Trophoblast cell (in vitro differentiated cells and primary cell): ENCODE measurements around the gene PALM2AKAP2.

Experiments
- DNase-seq, 2 donors: peaks; one replicate each; pipeline ENCODE4 v3.0.0-alpha.2; 2016
- H2AFZ ChIP-seq: 2 replicates; pipeline ENCODE4 v1.6.1; 2013; ENCODE audit warnings: low read length, moderate library complexity, mild to moderate bottlenecking; ENCODE audit not compliant: insufficient read depth, poor library complexity
- H2AK5ac ChIP-seq: 2 replicates; pipeline ENCODE4 v1.6.1; 2013; ENCODE audit warnings: mild to moderate bottlenecking, low read length
- H2BK120ac ChIP-seq: 2 replicates; pipeline ENCODE4 v1.6.1; 2013; ENCODE audit warnings: low read length, mild to moderate bottlenecking, moderate library complexity; ENCODE audit not compliant: insufficient read depth, poor library complexity
- H2BK12ac ChIP-seq: 2 replicates; pipeline ENCODE4 v1.6.1; 2013; ENCODE audit warnings: mild to moderate bottlenecking, low read length, moderate library complexity
- H2BK5ac ChIP-seq: 2 replicates; pipeline ENCODE4 v1.6.1; 2013; ENCODE audit warnings: low read length, low read depth, moderate library complexity, mild to moderate bottlenecking; ENCODE audit not compliant: poor library complexity
- H3K14ac ChIP-seq: 2 replicates; pipeline ENCODE4 v1.6.1; 2013; ENCODE audit warnings: mild to moderate bottlenecking, low read length
- H3K18ac ChIP-seq: 2 replicates; pipeline ENCODE4 v1.6.1; 2013; ENCODE audit warnings: mild to moderate bottlenecking, low read length
- H3K23ac ChIP-seq: 2 replicates; pipeline ENCODE4 v1.6.1; 2013; ENCODE audit warnings: low read length
- H3K27ac ChIP-seq: 2 replicates; pipeline ENCODE4 v1.5.1; 2013; ENCODE audit warnings: low read depth, mild to moderate bottlenecking, inconsistent platforms, low read length, moderate library complexity
- H3K27me3 ChIP-seq: 2 replicates; pipeline ENCODE4 v1.6.1; 2013; ENCODE audit warnings: inconsistent platforms, mild to moderate bottlenecking, low read length, moderate library complexity; ENCODE audit not compliant: insufficient read depth
- H3K36me3 ChIP-seq, 2 experiments: 1 replicate in 1 of 2; 2 replicates in 1 of 2; pipeline ENCODE4 v1.6.1; 2013; ENCODE audit warnings: low read length in 2 of 2, mild to moderate bottlenecking in 2 of 2, moderate library complexity in 1 of 2; ENCODE audit not compliant: insufficient read depth in 2 of 2, control insufficient read depth in 1 of 2
- H3K4ac ChIP-seq: 2 replicates; pipeline ENCODE4 v1.6.1; 2013; ENCODE audit warnings: low read depth, mild to moderate bottlenecking, low read length, moderate library complexity
- H3K4me1 ChIP-seq, 2 experiments: 1 replicate in 1 of 2; 2 replicates in 1 of 2; pipeline ENCODE4 v1.6.1; 2013; ENCODE audit warnings: low read length in 2 of 2, mild to moderate bottlenecking in 2 of 2, moderate library complexity in 1 of 2; ENCODE audit not compliant: insufficient read depth in 2 of 2, control insufficient read depth in 1 of 2
- H3K4me2 ChIP-seq: 2 replicates; pipeline ENCODE4 v1.6.1; 2013; ENCODE audit warnings: inconsistent platforms, mild to moderate bottlenecking, low read length, moderate library complexity
- H3K4me3 ChIP-seq: 2 replicates; pipeline ENCODE4 v1.5.1; 2013; ENCODE audit warnings: mild to moderate bottlenecking, low read depth, low read length, inconsistent platforms
- H3K79me1 ChIP-seq: one replicate; pipeline ENCODE4 v1.6.1; 2013; ENCODE audit warnings: low read length
- H3K79me2 ChIP-seq: 2 replicates; pipeline ENCODE4 v1.6.1; 2013; ENCODE audit warnings: low read length, mild to moderate bottlenecking; ENCODE audit not compliant: control insufficient read depth, insufficient read depth, poor library complexity
- H3K9ac ChIP-seq: 2 replicates; pipeline ENCODE4 v1.6.1; 2013; ENCODE audit warnings: mild to moderate bottlenecking, low read length
- H3K9me3 ChIP-seq: 2 replicates; pipeline ENCODE4 v1.6.1; 2013; ENCODE audit warnings: low read depth, mild to moderate bottlenecking, control low read depth, inconsistent platforms, low read length; ENCODE audit not compliant: insufficient read depth
- H4K12ac ChIP-seq: 2 replicates; pipeline ENCODE4 v1.6.1; 2013; ENCODE audit warnings: low read depth, mild to moderate bottlenecking, low read length, moderate library complexity
- H4K8ac ChIP-seq: 2 replicates; pipeline ENCODE4 v1.6.1; 2013; ENCODE audit warnings: low read depth, mild to moderate bottlenecking, low read length, moderate library complexity
- H4K91ac ChIP-seq: one replicate; pipeline ENCODE4 v1.6.1; 2013; ENCODE audit warnings: low read depth, mild to moderate bottlenecking, low read length, moderate library complexity
- WGBS: extraction: QIAGEN DNeasy Blood & Tissue Kit; methylation state at CpG from one replicate; pipeline ENCODE4 v1.1.7; 2013; ENCODE audit warnings: missing lambda C conversion rate; ENCODE audit not compliant: insufficient read length, insufficient coverage; ENCODE audit errors: extremely low coverage; 5-methylcytosine and 5-hydroxymethylcytosine counted together

Gene PALM2AKAP2

GRCh38 chr9:109770101-109770500 is 9.9 kb upstream of the PALM2AKAP2 start:
- Histone ChIP-seq H4K8ac (peak overlapping the region; percentile 43), H3K4me3 (no peak overlapping the region), H3K27me3 (no peaks in the 10 kb centered on the region), H3K36me3 (no peaks in the 10 kb centered on the region), H2BK120ac (peak overlapping the region; percentile 92), H3K4me1 (peaks cover 10 to 19% of the 10 kb centered on the region in 2 experiments), H3K9ac (no peak overlapping the region), H3K4me2 (no peak overlapping the region), H3K14ac (no peak overlapping the region), H3K79me2 (peaks cover 2% of the 10 kb centered on the region), H3K9me3 (no peaks in the 10 kb centered on the region), H3K4ac (no peak overlapping the region), H3K27ac (no peak overlapping the region), H2AFZ (no peak overlapping the region), H2AK5ac (peak overlapping the region; percentile 84), H3K79me1 (peaks cover 8% of the 10 kb centered on the region), H3K23ac (no peak overlapping the region), H2BK5ac (peak overlapping the region; percentile 32), H4K91ac (peak overlapping the region; percentile 65), H3K18ac (no peak overlapping the region), H4K12ac (no peak overlapping the region), H2BK12ac (peak overlapping the region; percentile 76)
- no peak for DNase-seq
- no CpG with 5 or more reads among the region's 1 CpG for WGBS

GRCh38 chr9:109771087-109771486 is 8.9 kb upstream of the PALM2AKAP2 start:
- Histone ChIP-seq H3K4me2 (no peak overlapping the region), H3K79me2 (peaks cover 2% of the 10 kb centered on the region), H3K4me3 (no peak overlapping the region), H2BK12ac (no peak overlapping the region), H3K36me3 (no peaks in the 10 kb centered on the region), H3K4me1 (peaks cover 10 to 19% of the 10 kb centered on the region in 2 experiments), H3K9me3 (no peaks in the 10 kb centered on the region), H3K27ac (peak overlapping the region; percentile 38), H2BK5ac (no peak overlapping the region), H4K8ac (no peak overlapping the region), H3K23ac (no peak overlapping the region), H3K79me1 (peaks cover 8% of the 10 kb centered on the region), H3K4ac (no peak overlapping the region), H4K12ac (no peak overlapping the region), H2AFZ (no peak overlapping the region), H3K14ac (no peak overlapping the region), H3K18ac (no peak overlapping the region), H4K91ac (no peak overlapping the region), H3K9ac (no peak overlapping the region), H3K27me3 (no peaks in the 10 kb centered on the region), H2BK120ac (no peak overlapping the region), H2AK5ac (no peak overlapping the region)
- no peak for DNase-seq
- WGBS = no CpG with 5 or more reads among the region's 2 CpGs

GRCh38 chr9:109771796-109772531 is 8.0 kb upstream of the PALM2AKAP2 start:
- peak overlapping the region; percentile 59 for H4K91ac ChIP-seq
- no peak overlapping the region for H3K4me2 ChIP-seq
- DNase-seq = no peak
- H3K9me3 ChIP-seq = no peaks in the 10 kb centered on the region
- H3K4me1 ChIP-seq = peaks cover 12 to 19% of the 10 kb centered on the region in 2 experiments
- no peaks in the 10 kb centered on the region for H3K27me3 ChIP-seq
- peak overlapping the region; percentile 49 for H3K18ac ChIP-seq
- no peak overlapping the region for H3K4me3 ChIP-seq
- H2AK5ac ChIP-seq = peak overlapping the region; percentile 18
- peak overlapping the region; percentile 67 for H2BK12ac ChIP-seq
- peak overlapping the region; percentile 72 for H4K8ac ChIP-seq
- peaks cover 2% of the 10 kb centered on the region for H3K79me2 ChIP-seq
- peak overlapping the region; percentile 31 for H2BK5ac ChIP-seq
- peaks cover 8% of the 10 kb centered on the region for H3K79me1 ChIP-seq
- no peak overlapping the region for H4K12ac ChIP-seq
- H3K36me3 ChIP-seq = no peaks in the 10 kb centered on the region
- H3K9ac ChIP-seq = no peak overlapping the region
- no peak overlapping the region for H3K23ac ChIP-seq
- WGBS = no CpG with 5 or more reads among the region's 8 CpGs
- no peak overlapping the region for H2AFZ ChIP-seq
- peak overlapping the region; percentile 49 for H3K14ac ChIP-seq
- H3K4ac ChIP-seq = peak overlapping the region; percentile 59
- peak overlapping the region; percentile 61 for H2BK120ac ChIP-seq
- peak overlapping the region; percentile 43 for H3K27ac ChIP-seq

GRCh38 chr9:109775516-109775915 is 4.5 kb upstream of the PALM2AKAP2 start:
- H3K79me1 ChIP-seq = peaks cover 15% of the 10 kb centered on the region
- peaks cover 12 to 19% of the 10 kb centered on the region in 2 experiments for H3K4me1 ChIP-seq
- no peak overlapping the region for H4K8ac ChIP-seq
- no peak overlapping the region for H2AK5ac ChIP-seq
- H2AFZ ChIP-seq = no peak overlapping the region
- no peak overlapping the region for H3K27ac ChIP-seq
- H3K9ac ChIP-seq = no peak overlapping the region
- no peak overlapping the region for H3K23ac ChIP-seq
- H3K79me2 ChIP-seq = peaks cover 6% of the 10 kb centered on the region
- H3K36me3 ChIP-seq = no peaks in the 10 kb centered on the region
- no peak overlapping the region for H2BK5ac ChIP-seq
- H3K14ac ChIP-seq = no peak overlapping the region
- no CpG with 5 or more reads among the region's 3 CpGs for WGBS
- DNase-seq = no peak
- no peaks in the 10 kb centered on the region for H3K27me3 ChIP-seq
- no peak overlapping the region for H2BK12ac ChIP-seq
- no peaks in the 10 kb centered on the region for H3K9me3 ChIP-seq
- H3K4ac ChIP-seq = no peak overlapping the region
- H3K4me2 ChIP-seq = no peak overlapping the region
- no peak overlapping the region for H4K91ac ChIP-seq
- no peak overlapping the region for H2BK120ac ChIP-seq
- no peak overlapping the region for H3K18ac ChIP-seq
- no peak overlapping the region for H3K4me3 ChIP-seq
- H4K12ac ChIP-seq = no peak overlapping the region
